ENCODE measurements around the gene PPIL1. TPM values are rescaled to one million over a fixed set of nuclear protein-coding genes. Genes with fewer than 3 reads are reported as not detected.

The PPIL1 gene
- total and polyA plus RNA-seq, 2 of the 13 experiments (the other 11 are each of a cell fraction or from before 2014, with no cell fraction given) = 74.2 to 144 TPM

- no peak for TF ChIP-seq KIAA2018 (CRISPR knock-in tag; IDR thresholded peaks at IDR 0.05; ENCODE audit: borderline replicate concordance)
- no peak for TF ChIP-seq ZNF446 (CRISPR knock-in tag; IDR thresholded peaks at IDR 0.05)
- TF ChIP-seq MED8 (CRISPR knock-in tag; IDR thresholded peaks at IDR 0.05; ENCODE audit: insufficient replicate concordance) = no peak
- no peak for TF ChIP-seq ZSCAN20 (CRISPR knock-in tag; IDR thresholded peaks at IDR 0.05; ENCODE audit: borderline replicate concordance)
- no peak for TF ChIP-seq ZNF572 (CRISPR knock-in tag; IDR thresholded peaks at IDR 0.05)
- peak; percentile 39; the same call in 1 of the 2 replicates for TF ChIP-seq ZNF335 (CRISPR knock-in tag; IDR thresholded peaks at IDR 0.05)
- TF ChIP-seq ZNF75D (CRISPR knock-in tag; IDR thresholded peaks at IDR 0.05; ENCODE audit: borderline replicate concordance) = no peak
- no peak for TF ChIP-seq EEA1 (CRISPR knock-in tag; IDR thresholded peaks at IDR 0.05; ENCODE audit: borderline replicate concordance)
- peak; percentile 57; the same call in 1 of the 2 replicates for TF ChIP-seq SPEN (CRISPR knock-in tag; IDR thresholded peaks at IDR 0.05; ENCODE audit: low read depth)
- TF ChIP-seq CSRNP2 (CRISPR knock-in tag; conservative IDR thresholded peaks at IDR 0.05; ENCODE audit: low read depth) = no peak
- TF ChIP-seq ZMYM4 (CRISPR knock-in tag; IDR thresholded peaks at IDR 0.05) = peak; percentile 83
- TF ChIP-seq KDM2A (CRISPR knock-in tag; IDR thresholded peaks at IDR 0.05; ENCODE audit: borderline replicate concordance, low read depth) = no peak
- TF ChIP-seq FIP1L1 (IDR thresholded peaks at IDR 0.05; ENCODE audit: borderline replicate concordance, insufficient read depth, low read depth, low read length) = no peak
- TF ChIP-seq PRDM10 (CRISPR knock-in tag; IDR thresholded peaks at IDR 0.05; ENCODE audit: low read depth) = peak; percentile 59; the same call in 1 of the 2 replicates
Measured at GRCh38 chr6:36829919-36830544, 44.6 kb downstream of the PPIL1 start (continued).

All from HepG2 (cell line).